Right kidney (tissue), 1 donor: ENCODE measurements around the gene TRAF3IP1.
A peak's percentile ranks its signal among the peaks of the same experiment; 100 is the strongest.

Experiments
- DNase-seq: peaks from one replicate; pipeline ENCODE4 v3.0.0-alpha.2; 2016

The TRAF3IP1 gene

GRCh38 chr2:238286987-238287736, 33.2 kb upstream of the TRAF3IP1 start:
- no peak for DNase-seq

GRCh38 chr2:238287737-238288649, 32.3 kb upstream of the TRAF3IP1 start, which contains the start of gene PER2:
Gene PER2 (minus strand): TSS chr2:238288610. CDS start chr2:238277936, 10,674 bp downstream.
- DNase-seq: peak; percentile 75

GRCh38 chr2:238288650-238289573, 31.4 kb upstream of the TRAF3IP1 start:
- peak; percentile 95 for DNase-seq

- no peak for DNase-seq
These were observed 30.7 kb upstream of the TRAF3IP1 start for GRCh38 chr2:238289574-238289973.

- no peak for DNase-seq
These were observed 30.2 kb upstream of the TRAF3IP1 start for GRCh38 chr2:238290091-238290509.

GRCh38 chr2:238290715-238291549, 29.4 kb upstream of the TRAF3IP1 start:
- DNase-seq: no peak

GRCh38 chr2:238291550-238292281, 28.6 kb upstream of the TRAF3IP1 start:
- DNase-seq: no peak

- no peak for DNase-seq
These were observed 26.3 kb upstream of the TRAF3IP1 start for GRCh38 chr2:238294046-238294392.

GRCh38 chr2:238294393-238295143, 25.8 kb upstream of the TRAF3IP1 start:
- DNase-seq: no peak

GRCh38 chr2:238295144-238296112, 24.9 kb upstream of the TRAF3IP1 start:
- DNase-seq: no peak

- no peak for DNase-seq
These were observed 23.5 kb upstream of the TRAF3IP1 start for GRCh38 chr2:238296638-238297457.

GRCh38 chr2:238299803-238300202, 20.5 kb upstream of the TRAF3IP1 start:
- no peak for DNase-seq

- DNase-seq: no peak
These were observed 18.2 kb upstream of the TRAF3IP1 start for GRCh38 chr2:238302087-238302486.

GRCh38 chr2:238302751-238303150, 17.6 kb upstream of the TRAF3IP1 start:
- DNase-seq: no peak

- no peak for DNase-seq
These were observed 16.2 kb upstream of the TRAF3IP1 start for GRCh38 chr2:238304116-238304515.

- no peak for DNase-seq
These were observed 15.0 kb upstream of the TRAF3IP1 start for GRCh38 chr2:238305092-238305862.
